Dendritic cell treated with granulocyte-macrophage colony-stimulating factor and Interleukin-4, amounts not matched to agents 40 ng/mL and 50 ng/mL, for 4 days (primary cell): ENCODE measurements around the gene PRKACB.

Experiments
- H3K27ac Mint-ChIP-seq: one replicate; pipeline ENCODE4 v1.8.0; 2022; ENCODE audit warnings: mild to moderate bottlenecking, mixed read lengths
- H3K27me3 Mint-ChIP-seq: one replicate; pipeline ENCODE4 v1.8.0; 2022; ENCODE audit warnings: mild to moderate bottlenecking, mixed read lengths
- H3K36me3 Mint-ChIP-seq: one replicate; pipeline ENCODE4 v1.8.0; 2022; ENCODE audit warnings: low read depth, mixed read lengths
- H3K4me1 Mint-ChIP-seq: one replicate; pipeline ENCODE4 v1.8.0; 2022; ENCODE audit warnings: low read depth, mixed read lengths
- H3K4me3 Mint-ChIP-seq: one replicate; pipeline ENCODE4 v1.8.0; 2022; ENCODE audit warnings: mild to moderate bottlenecking, moderate library complexity, mixed read lengths
- H3K9me3 Mint-ChIP-seq: one replicate; pipeline ENCODE4 v1.8.0; 2022; ENCODE audit warnings: mixed read lengths
- intact Hi-C: fragments of 100-400 bp; cut with micrococcal nuclease; formaldehyde crosslinking; loops from one replicate; pipeline ENCODE4 v1.15.0; 2022

Gene PRKACB

GRCh38 chr1:84164567-84165021 lies 20.5 kb downstream of the PRKACB start:
- no peaks in the 10 kb centered on the region for H3K27me3 Mint-ChIP-seq
- peaks cover 20% of the 10 kb centered on the region for H3K4me1 Mint-ChIP-seq
- no peaks in the 10 kb centered on the region for H3K9me3 Mint-ChIP-seq
- H3K36me3 Mint-ChIP-seq = no peaks in the 10 kb centered on the region
- H3K27ac Mint-ChIP-seq = no peak overlapping the region
- intact Hi-C loops = no loop called here
- H3K4me3 Mint-ChIP-seq = no peak overlapping the region

- Mint-ChIP-seq H3K27me3 (no peaks in the 10 kb centered on the region), H3K9me3 (no peaks in the 10 kb centered on the region), H3K4me3 (no peak overlapping the region), H3K4me1 (peaks cover 15% of the 10 kb centered on the region), H3K27ac (no peak overlapping the region), H3K36me3 (no peaks in the 10 kb centered on the region)
- intact Hi-C loops = no loop called here
These were observed 21.5 kb downstream of the PRKACB start for GRCh38 chr1:84165601-84166000.

GRCh38 chr1:84166797-84167196 lies 22.7 kb downstream of the PRKACB start:
- no peaks in the 10 kb centered on the region for H3K9me3 Mint-ChIP-seq
- H3K4me1 Mint-ChIP-seq = peaks cover 15% of the 10 kb centered on the region
- no peak overlapping the region for H3K4me3 Mint-ChIP-seq
- no peaks in the 10 kb centered on the region for H3K36me3 Mint-ChIP-seq
- H3K27ac Mint-ChIP-seq = no peak overlapping the region
- intact Hi-C loops = no loop called here
- H3K27me3 Mint-ChIP-seq = no peaks in the 10 kb centered on the region

GRCh38 chr1:84168783-84169182 lies 24.7 kb downstream of the PRKACB start:
- intact Hi-C loops = no loop called here
- Mint-ChIP-seq H3K9me3 (no peaks in the 10 kb centered on the region), H3K27ac (no peak overlapping the region), H3K36me3 (no peaks in the 10 kb centered on the region), H3K27me3 (no peaks in the 10 kb centered on the region), H3K4me3 (no peak overlapping the region), H3K4me1 (peaks cover 7% of the 10 kb centered on the region)

- no peaks in the 10 kb centered on the region for H3K27me3 Mint-ChIP-seq
- H3K4me1 Mint-ChIP-seq = peaks cover 7% of the 10 kb centered on the region
- no peaks in the 10 kb centered on the region for H3K9me3 Mint-ChIP-seq
- H3K4me3 Mint-ChIP-seq = no peak overlapping the region
- no peaks in the 10 kb centered on the region for H3K36me3 Mint-ChIP-seq
- H3K27ac Mint-ChIP-seq = no peak overlapping the region
- intact Hi-C loops = no loop called here
These were observed 26.1 kb downstream of the PRKACB start for GRCh38 chr1:84170171-84170570.

- Mint-ChIP-seq H3K4me1 (peaks cover 7% of the 10 kb centered on the region), H3K27ac (no peak overlapping the region), H3K9me3 (no peaks in the 10 kb centered on the region), H3K4me3 (no peak overlapping the region), H3K36me3 (no peaks in the 10 kb centered on the region), H3K27me3 (no peaks in the 10 kb centered on the region)
- intact Hi-C loops = no loop called here
These were observed 27.4 kb downstream of the PRKACB start for GRCh38 chr1:84171481-84171880.

GRCh38 chr1:84174051-84174556 lies 30.0 kb downstream of the PRKACB start:
- Mint-ChIP-seq H3K36me3 (no peaks in the 10 kb centered on the region), H3K27ac (no peak overlapping the region), H3K9me3 (no peaks in the 10 kb centered on the region), H3K4me3 (no peak overlapping the region), H3K27me3 (no peaks in the 10 kb centered on the region), H3K4me1 (no peaks in the 10 kb centered on the region)
- intact Hi-C loops = no loop called here

GRCh38 chr1:84181350-84182005 lies 37.4 kb downstream of the PRKACB start:
- H3K4me3 Mint-ChIP-seq = no peak overlapping the region
- H3K27ac Mint-ChIP-seq = no peak overlapping the region
- intact Hi-C loops = no loop called here
- H3K27me3 Mint-ChIP-seq = no peaks in the 10 kb centered on the region
- no peaks in the 10 kb centered on the region for H3K4me1 Mint-ChIP-seq
- H3K36me3 Mint-ChIP-seq = peaks cover 15% of the 10 kb centered on the region
- no peaks in the 10 kb centered on the region for H3K9me3 Mint-ChIP-seq

- H3K36me3 Mint-ChIP-seq = peaks cover 76% of the 10 kb centered on the region
These were observed 46.4 kb downstream of the PRKACB start for GRCh38 chr1:84190455-84190854.

GRCh38 chr1:84192681-84193080 lies 48.6 kb downstream of the PRKACB start:
- Mint-ChIP-seq H3K27ac (no peak overlapping the region), H3K4me1 (no peaks in the 10 kb centered on the region), H3K36me3 (peaks cover 70% of the 10 kb centered on the region), H3K4me3 (no peak overlapping the region), H3K9me3 (peaks cover 44% of the 10 kb centered on the region), H3K27me3 (no peaks in the 10 kb centered on the region)
- intact Hi-C loops = no loop called here

More at GRCh38 chr1:84190455-84190854, 46.4 kb downstream of the PRKACB start:
- Mint-ChIP-seq H3K4me3 (no peak overlapping the region), H3K4me1 (no peaks in the 10 kb centered on the region), H3K9me3 (peaks cover 44% of the 10 kb centered on the region), H3K27me3 (no peaks in the 10 kb centered on the region), H3K27ac (no peak overlapping the region)
- intact Hi-C loops = no loop called here

- H3K27ac Mint-ChIP-seq = no peak overlapping the region
- intact Hi-C loops = no loop called here
- no peaks in the 10 kb centered on the region for H3K4me1 Mint-ChIP-seq
- H3K27me3 Mint-ChIP-seq = no peaks in the 10 kb centered on the region
- H3K4me3 Mint-ChIP-seq = no peak overlapping the region
- H3K36me3 Mint-ChIP-seq = peaks cover 53% of the 10 kb centered on the region
- H3K9me3 Mint-ChIP-seq = peaks cover 13% of the 10 kb centered on the region
These were observed 54.8 kb downstream of the PRKACB start for GRCh38 chr1:84198832-84199231.

- Mint-ChIP-seq H3K4me1 (no peaks in the 10 kb centered on the region), H3K4me3 (no peak overlapping the region), H3K27ac (no peak overlapping the region), H3K27me3 (no peaks in the 10 kb centered on the region), H3K36me3 (peaks cover 48% of the 10 kb centered on the region), H3K9me3 (peaks cover 9% of the 10 kb centered on the region)
- intact Hi-C loops = no loop called here
These were observed 55.2 kb downstream of the PRKACB start for GRCh38 chr1:84199257-84199656.

- Mint-ChIP-seq H3K27me3 (no peaks in the 10 kb centered on the region), H3K36me3 (peaks cover 42% of the 10 kb centered on the region), H3K27ac (no peak overlapping the region), H3K9me3 (peaks cover 8% of the 10 kb centered on the region), H3K4me1 (no peaks in the 10 kb centered on the region), H3K4me3 (no peak overlapping the region)
- intact Hi-C loops = no loop called here
These were observed 58.1 kb downstream of the PRKACB start for GRCh38 chr1:84202126-84202525.

GRCh38 chr1:84206375-84206774 lies 62.3 kb downstream of the PRKACB start:
- H3K4me1 Mint-ChIP-seq = no peaks in the 10 kb centered on the region

GRCh38 chr1:84208935-84209334 lies 64.9 kb downstream of the PRKACB start:
- Mint-ChIP-seq H3K4me1 (no peaks in the 10 kb centered on the region), H3K4me3 (no peak overlapping the region), H3K27ac (no peak overlapping the region), H3K9me3 (no peaks in the 10 kb centered on the region), H3K27me3 (no peaks in the 10 kb centered on the region), H3K36me3 (peaks cover 15% of the 10 kb centered on the region)
- intact Hi-C loops = no loop called here

More at GRCh38 chr1:84206375-84206774, 62.3 kb downstream of the PRKACB start:
- H3K36me3 Mint-ChIP-seq = peaks cover 20% of the 10 kb centered on the region
- H3K4me3 Mint-ChIP-seq = no peak overlapping the region
- no peak overlapping the region for H3K27ac Mint-ChIP-seq
- intact Hi-C loops = no loop called here
- H3K27me3 Mint-ChIP-seq = no peaks in the 10 kb centered on the region
- no peaks in the 10 kb centered on the region for H3K9me3 Mint-ChIP-seq
